AG04450 (cell line): ENCODE data around the gene TEX35. TPM values are rescaled to one million over a fixed set of nuclear protein-coding genes. Genes with fewer than 3 reads are reported as not detected.

Experiments used
- CTCF ChIA-PET: fragments of 300-600, 350-600 bp; formaldehyde crosslinking; extraction: SDS; loops from one replicate; lab custom pipeline; 2022; ENCODE audit warnings: antibody characterized with exemption, inconsistent platforms; lab: Charles Lee
- POLR2A ChIA-PET: fragments of 350-600 bp; formaldehyde crosslinking; extraction: SDS; loops from one replicate; lab custom pipeline; 2021; ENCODE audit warnings: antibody characterized with exemption, inconsistent platforms; lab: Yijun Ruan, JAX
- DNase-seq: peaks from one replicate; pipeline ENCODE4 v3.0.0-alpha.2; 2011; ENCODE audit warnings: low read depth, low spot score
- H3K27ac ChIP-seq: one replicate; pipeline ENCODE4 v1.5.1; 2012; ENCODE audit warnings: low read depth, low read length, control low read depth
- H3K27me3 ChIP-seq: one replicate; pipeline ENCODE4 v1.6.0; 2012; ENCODE audit warnings: low read length; ENCODE audit not compliant: control insufficient read depth, insufficient read depth
- H3K4me3 ChIP-seq: 2 replicates; pipeline ENCODE4 v1.5.1; 2011; ENCODE audit warnings: mild to moderate bottlenecking, low read depth, low read length, control low read depth
- H3K9me3 ChIP-seq: 2 replicates; pipeline ENCODE4 v1.5.1; 2012; ENCODE audit warnings: low read length; ENCODE audit not compliant: control insufficient read depth, insufficient read depth
- polyA plus RNA-seq: library from polyadenylated mRNA; depleted of rRNA; stranded (reverse); fragments of >200 nt; gene quantifications from 2 replicates; pipeline ENCODE4 v1.2.3, GENCODE V29; 2011
- TF ChIP-seq, protein P1 (sequence below): IDR thresholded peaks from 2 replicates; pipeline ENCODE4 v1.5.1; 2011; ENCODE audit warnings: low read depth, low read length, control low read depth, inconsistent platforms

The TEX35 gene
- polyA plus RNA-seq, 1 experiment: not detected

DNA sequence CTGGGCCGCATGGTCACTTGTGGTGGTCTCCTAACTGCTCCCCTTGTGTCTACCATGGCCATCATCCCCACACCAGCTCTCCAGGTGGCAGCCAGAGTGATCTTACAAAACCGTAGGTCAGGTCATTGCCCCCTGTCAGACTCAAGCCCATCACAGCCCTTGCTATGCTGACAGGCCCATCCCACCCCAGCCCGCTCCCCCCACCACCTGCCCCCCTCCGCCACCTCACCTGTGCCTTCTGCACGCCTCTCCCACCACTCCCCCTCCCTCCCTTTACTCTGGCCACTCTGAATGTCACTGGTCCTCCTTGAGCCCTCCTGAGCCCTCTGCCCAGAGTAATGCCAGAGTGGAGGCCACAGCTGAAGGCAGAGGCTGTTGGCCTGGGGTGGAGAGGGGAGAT, 28.5 kb downstream of the TEX35 start:
- Histone ChIP-seq H3K4me3 (no peak overlapping the region), H3K9me3 (no peaks in the 10 kb centered on the region; the same call in 1 of the 2 replicates), H3K27me3 (no peaks in the 10 kb centered on the region), H3K27ac (peak overlapping the region; percentile 65)
- ChIA-PET POLR2A (interaction anchor here (0.5 to 1.2 kb wide), 3 partner anchors 185 to 585 kb away, joined by 3 to 7 read pairs (median 3); no protein-coding TSS in a partner anchor), CTCF (interaction anchor here (0.6 to 8.9 kb wide), 8 partner anchors 185 to 463 kb away, joined by 3 to 176 read pairs (median 6); no protein-coding TSS in a partner anchor)
- DNase-seq: no peak
- TF ChIP-seq, protein P1, sequence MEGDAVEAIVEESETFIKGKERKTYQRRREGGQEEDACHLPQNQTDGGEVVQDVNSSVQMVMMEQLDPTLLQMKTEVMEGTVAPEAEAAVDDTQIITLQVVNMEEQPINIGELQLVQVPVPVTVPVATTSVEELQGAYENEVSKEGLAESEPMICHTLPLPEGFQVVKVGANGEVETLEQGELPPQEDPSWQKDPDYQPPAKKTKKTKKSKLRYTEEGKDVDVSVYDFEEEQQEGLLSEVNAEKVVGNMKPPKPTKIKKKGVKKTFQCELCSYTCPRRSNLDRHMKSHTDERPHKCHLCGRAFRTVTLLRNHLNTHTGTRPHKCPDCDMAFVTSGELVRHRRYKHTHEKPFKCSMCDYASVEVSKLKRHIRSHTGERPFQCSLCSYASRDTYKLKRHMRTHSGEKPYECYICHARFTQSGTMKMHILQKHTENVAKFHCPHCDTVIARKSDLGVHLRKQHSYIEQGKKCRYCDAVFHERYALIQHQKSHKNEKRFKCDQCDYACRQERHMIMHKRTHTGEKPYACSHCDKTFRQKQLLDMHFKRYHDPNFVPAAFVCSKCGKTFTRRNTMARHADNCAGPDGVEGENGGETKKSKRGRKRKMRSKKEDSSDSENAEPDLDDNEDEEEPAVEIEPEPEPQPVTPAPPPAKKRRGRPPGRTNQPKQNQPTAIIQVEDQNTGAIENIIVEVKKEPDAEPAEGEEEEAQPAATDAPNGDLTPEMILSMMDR: no peak

DNA sequence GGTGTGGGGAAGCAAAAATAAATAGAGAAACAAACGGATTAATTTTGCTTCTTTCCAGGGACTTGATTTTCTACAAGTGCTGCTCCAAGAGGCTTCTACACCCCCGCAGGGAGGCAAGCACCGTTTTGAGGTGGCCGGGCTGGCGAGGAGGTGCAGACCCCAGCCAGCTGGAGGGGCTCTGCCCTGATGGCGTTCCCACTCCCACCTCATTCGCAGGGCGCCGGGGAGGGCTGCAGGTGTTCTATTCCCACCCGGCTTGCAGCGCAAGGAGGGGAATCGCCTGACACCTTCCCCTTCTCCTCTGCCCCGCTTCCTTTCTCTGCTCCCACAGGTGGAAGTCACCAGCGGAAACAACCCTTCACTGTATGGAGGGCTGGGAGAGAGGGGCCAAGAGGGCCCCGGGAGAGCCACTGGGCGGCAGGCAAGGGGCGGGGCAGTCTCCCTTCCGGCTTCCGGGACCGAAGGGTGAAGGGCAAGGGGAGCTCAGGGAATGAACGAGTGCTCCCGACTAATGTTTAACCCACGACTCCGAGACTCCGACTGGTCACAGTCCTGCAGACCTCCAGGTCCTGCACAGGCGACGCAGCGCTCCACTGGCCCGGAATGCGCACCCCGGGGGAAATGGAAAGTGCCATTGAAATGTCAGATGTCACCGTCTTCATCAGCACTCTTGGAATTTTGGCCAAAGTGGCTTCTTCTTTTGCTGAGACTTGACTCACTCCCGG, 29.1 kb downstream of the TEX35 start:
- CTCF ChIA-PET: interaction anchor here (0.6 to 8.9 kb wide), 35 partner anchors 11 to 536 kb away, joined by 3 to 176 read pairs (median 5); partner anchors contain the start of gene RALGPS2
- H3K4me3 ChIP-seq: peak overlapping the region; percentile 72
- H3K27me3 ChIP-seq: no peaks in the 10 kb centered on the region
- no peak for DNase-seq
- TF ChIP-seq, protein P1: no peak
- H3K27ac ChIP-seq: peak overlapping the region; percentile 21
- POLR2A ChIA-PET: interaction anchor here (0.6 to 1.3 kb wide), 3 partner anchors 66 to 183 kb away, joined by 4 to 13 read pairs (median 5); partner anchors contain the start of gene RALGPS2
- H3K9me3 ChIP-seq: no peaks in the 10 kb centered on the region; the same call in 1 of the 2 replicates

DNA sequence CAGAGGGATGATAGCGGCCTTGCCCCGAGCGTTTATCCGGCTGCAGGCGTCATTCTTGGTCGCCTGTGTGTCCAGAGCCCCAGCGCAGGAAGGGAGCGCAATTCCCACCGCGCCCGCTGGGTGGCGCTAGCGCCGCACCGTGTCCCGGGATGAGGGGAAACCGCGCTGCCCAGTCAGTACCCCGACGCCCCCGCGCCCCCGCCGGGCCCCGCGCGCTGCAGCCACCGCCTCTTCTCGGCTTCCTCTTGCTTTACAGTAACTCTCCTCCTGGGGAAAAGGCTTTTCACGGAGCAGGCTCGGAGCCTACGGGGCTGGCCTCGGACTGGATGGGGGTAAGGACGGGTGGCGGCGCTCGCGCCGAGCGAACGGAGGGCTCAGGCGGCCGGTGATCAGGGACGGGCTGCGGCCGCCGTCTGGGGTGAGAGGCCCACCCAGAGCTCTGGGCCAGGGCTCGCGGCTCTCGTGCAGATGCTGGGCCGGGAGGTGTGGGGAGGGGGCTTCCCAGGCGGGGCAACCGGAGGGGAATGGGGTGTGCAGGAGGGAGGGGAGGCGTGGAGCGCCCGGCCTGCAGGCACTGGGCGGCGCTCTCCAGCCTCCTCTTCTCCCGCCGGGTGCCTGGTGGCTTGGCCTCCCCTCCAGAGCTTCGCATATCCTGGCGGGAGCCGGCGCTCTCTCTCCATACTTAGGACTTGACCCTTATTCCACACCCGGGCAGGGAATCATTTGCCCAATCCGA, 29.8 kb downstream of the TEX35 start:
- H3K27me3 ChIP-seq: no peaks in the 10 kb centered on the region
- peak; percentile 75 for DNase-seq
- TF ChIP-seq, protein P1: peak; percentile 79
- ChIA-PET CTCF (interaction anchor here (0.6 to 8.9 kb wide), 42 partner anchors 9 to 535 kb away, joined by 3 to 176 read pairs (median 5); partner anchors contain the start of gene RALGPS2), POLR2A (interaction anchor here (0.6 to 1.3 kb wide), 8 partner anchors 65 to 184 kb away, joined by 3 to 13 read pairs (median 3); partner anchors contain the start of gene RALGPS2)
- H3K4me3 ChIP-seq: peak overlapping the region; percentile 72
- H3K9me3 ChIP-seq: no peaks in the 10 kb centered on the region; the same call in 1 of the 2 replicates
- peak overlapping the region; percentile 78 for H3K27ac ChIP-seq

DNA sequence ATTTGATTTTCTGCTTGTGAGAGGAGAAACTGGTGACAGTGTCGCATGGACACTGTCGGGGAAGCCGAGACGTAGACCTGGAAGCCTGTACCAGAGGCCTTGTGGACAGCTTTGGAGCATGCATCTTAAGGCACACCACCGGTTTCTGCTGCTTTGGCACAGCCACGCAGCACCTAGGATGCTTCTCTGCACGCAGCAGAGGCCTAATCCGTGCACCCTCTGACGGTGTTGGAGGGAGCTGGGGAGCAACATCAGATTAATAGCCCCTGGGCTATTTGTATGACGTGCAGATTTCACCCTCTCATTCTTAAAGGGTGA, 30.3 kb downstream of the TEX35 start:
- peak overlapping the region; percentile 72 for H3K4me3 ChIP-seq
- no peaks in the 10 kb centered on the region; the same call in 1 of the 2 replicates for H3K9me3 ChIP-seq
- no peak for DNase-seq
- ChIA-PET CTCF (interaction anchor here (0.6 to 8.9 kb wide), 33 partner anchors 8 to 474 kb away, joined by 3 to 176 read pairs (median 5); partner anchors contain the start of gene RALGPS2), POLR2A (interaction anchor here (0.8 to 1.3 kb wide), 7 partner anchors 65 to 183 kb away, joined by 3 to 5 read pairs (median 3); partner anchors contain the start of gene RALGPS2)
- TF ChIP-seq, protein P1: no peak
- H3K27me3 ChIP-seq: no peaks in the 10 kb centered on the region
- H3K27ac ChIP-seq: peak overlapping the region; percentile 78
